Measurements from ENCODE around the gene TBC1D8.

DNA sequence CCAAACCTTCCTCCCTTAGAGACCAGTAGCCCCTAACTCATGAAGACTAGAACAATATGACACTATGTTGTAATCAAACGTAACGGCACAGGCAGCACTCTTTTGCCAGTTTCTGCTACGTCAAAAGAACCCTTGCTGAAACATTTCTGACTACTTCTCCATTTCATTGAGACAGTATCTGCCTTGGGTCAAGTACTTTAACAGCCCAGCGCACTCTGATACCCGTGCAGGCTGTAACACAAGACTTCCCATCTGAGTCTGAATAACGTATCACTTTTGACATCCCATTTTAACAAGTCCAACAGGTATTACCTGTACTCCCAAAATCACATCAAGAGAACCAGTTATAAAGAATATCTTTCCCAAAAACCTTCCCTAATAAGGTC, 38.4 kb downstream of the TBC1D8 start:
- TF ChIP-seq GLIS3 (CRISPR knock-in tag; IDR thresholded peaks at IDR 0.05) = no peak
- TF ChIP-seq, protein P1, sequence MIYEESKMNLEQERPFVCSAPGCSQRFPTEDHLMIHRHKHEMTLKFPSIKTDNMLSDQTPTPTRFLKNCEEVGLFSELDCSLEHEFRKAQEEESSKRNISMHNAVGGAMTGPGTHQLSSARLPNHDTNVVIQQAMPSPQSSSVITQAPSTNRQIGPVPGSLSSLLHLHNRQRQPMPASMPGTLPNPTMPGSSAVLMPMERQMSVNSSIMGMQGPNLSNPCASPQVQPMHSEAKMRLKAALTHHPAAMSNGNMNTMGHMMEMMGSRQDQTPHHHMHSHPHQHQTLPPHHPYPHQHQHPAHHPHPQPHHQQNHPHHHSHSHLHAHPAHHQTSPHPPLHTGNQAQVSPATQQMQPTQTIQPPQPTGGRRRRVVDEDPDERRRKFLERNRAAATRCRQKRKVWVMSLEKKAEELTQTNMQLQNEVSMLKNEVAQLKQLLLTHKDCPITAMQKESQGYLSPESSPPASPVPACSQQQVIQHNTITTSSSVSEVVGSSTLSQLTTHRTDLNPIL (CRISPR knock-in tag; IDR thresholded peaks at IDR 0.05; ENCODE audit: low read depth) = no peak
- TF ChIP-seq ARNTL (CRISPR knock-in tag; IDR thresholded peaks at IDR 0.05; ENCODE audit: borderline replicate concordance, low read depth) = no peak

All from SK-N-SH treated with all-trans-retinoic acid at 6 μM for 48 hours (cell line).